ENCODE data around the gene TRIO.

DNA sequence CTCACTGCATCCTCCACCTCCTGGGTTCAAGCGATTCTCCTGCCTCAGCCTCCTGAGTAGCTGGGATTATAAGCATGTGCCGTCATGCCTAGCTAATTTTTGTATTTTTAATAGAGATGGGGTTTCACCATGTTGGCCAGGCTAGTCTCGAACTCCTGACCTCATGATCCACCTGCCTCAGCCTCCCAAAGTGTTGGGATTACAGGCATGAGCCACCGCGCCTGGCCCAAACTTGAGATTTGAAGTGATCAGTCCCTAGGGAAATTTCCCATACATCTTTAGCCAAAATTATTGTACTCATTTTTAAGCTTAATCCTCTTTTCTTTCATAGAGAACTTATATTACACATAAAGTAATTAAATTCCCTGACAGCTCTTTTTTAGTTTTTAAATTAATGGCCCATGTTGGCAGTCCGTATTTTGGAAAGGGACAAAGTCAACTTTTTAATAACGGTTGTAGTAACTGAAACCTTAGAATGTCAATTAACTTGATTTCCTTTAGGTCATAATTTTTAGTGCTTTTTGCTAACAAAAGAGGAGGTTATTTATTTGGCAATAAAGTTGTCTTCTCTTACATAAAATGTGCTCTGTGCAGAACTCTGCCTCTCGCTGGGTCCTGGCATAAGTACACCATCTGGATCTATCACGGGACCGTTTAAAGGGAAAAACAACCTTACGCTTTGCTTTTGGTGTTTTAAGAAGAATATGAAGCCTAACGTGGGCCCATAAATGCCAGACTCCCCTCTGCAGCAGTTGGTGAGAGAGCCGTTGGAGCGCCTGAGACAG, 296.1 kb downstream of the TRIO start:
- TF ChIP-seq, protein P1, sequence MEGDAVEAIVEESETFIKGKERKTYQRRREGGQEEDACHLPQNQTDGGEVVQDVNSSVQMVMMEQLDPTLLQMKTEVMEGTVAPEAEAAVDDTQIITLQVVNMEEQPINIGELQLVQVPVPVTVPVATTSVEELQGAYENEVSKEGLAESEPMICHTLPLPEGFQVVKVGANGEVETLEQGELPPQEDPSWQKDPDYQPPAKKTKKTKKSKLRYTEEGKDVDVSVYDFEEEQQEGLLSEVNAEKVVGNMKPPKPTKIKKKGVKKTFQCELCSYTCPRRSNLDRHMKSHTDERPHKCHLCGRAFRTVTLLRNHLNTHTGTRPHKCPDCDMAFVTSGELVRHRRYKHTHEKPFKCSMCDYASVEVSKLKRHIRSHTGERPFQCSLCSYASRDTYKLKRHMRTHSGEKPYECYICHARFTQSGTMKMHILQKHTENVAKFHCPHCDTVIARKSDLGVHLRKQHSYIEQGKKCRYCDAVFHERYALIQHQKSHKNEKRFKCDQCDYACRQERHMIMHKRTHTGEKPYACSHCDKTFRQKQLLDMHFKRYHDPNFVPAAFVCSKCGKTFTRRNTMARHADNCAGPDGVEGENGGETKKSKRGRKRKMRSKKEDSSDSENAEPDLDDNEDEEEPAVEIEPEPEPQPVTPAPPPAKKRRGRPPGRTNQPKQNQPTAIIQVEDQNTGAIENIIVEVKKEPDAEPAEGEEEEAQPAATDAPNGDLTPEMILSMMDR (IDR thresholded peaks at IDR 0.05) = no peak
- no peak for TF ChIP-seq POLR2A (IDR thresholded peaks at IDR 0.05)
